ENCODE measurements around the gene GRN. TPM values are rescaled to one million over a fixed set of nuclear protein-coding genes. Genes with fewer than 3 reads are reported as not detected.

Gene GRN
- total RNA-seq, 2 experiments from 2014 or later: 53.5 to 58.8 TPM

- Mint-ChIP-seq H3K4me1 (no peaks in the 10 kb centered on the region), H3K9me3 (no peaks in the 10 kb centered on the region), H3K27me3 (peaks cover 6% of the 10 kb centered on the region), H3K27ac (no peak overlapping the region), H3K36me3 (no peaks in the 10 kb centered on the region), H3K4me3 (no peak overlapping the region)
- no peak for ATAC-seq (ENCODE audit: low read depth)
- POLR2A ChIA-PET: no interaction called here
- DNase-seq: no peak
These were observed 31.7 kb downstream of the GRN start for GRCh38 chr17:44376779-44377178.

GRCh38 chr17:44378171-44378705, 33.1 kb downstream of the GRN start:
- Mint-ChIP-seq H3K27me3 (peaks cover 6% of the 10 kb centered on the region), H3K27ac (no peak overlapping the region), H3K4me3 (no peak overlapping the region), H3K9me3 (no peaks in the 10 kb centered on the region), H3K4me1 (no peaks in the 10 kb centered on the region), H3K36me3 (no peaks in the 10 kb centered on the region)
- DNase-seq (no peak), ATAC-seq (ENCODE audit: low read depth) (no peak)
- POLR2A ChIA-PET: no interaction called here

DNA sequence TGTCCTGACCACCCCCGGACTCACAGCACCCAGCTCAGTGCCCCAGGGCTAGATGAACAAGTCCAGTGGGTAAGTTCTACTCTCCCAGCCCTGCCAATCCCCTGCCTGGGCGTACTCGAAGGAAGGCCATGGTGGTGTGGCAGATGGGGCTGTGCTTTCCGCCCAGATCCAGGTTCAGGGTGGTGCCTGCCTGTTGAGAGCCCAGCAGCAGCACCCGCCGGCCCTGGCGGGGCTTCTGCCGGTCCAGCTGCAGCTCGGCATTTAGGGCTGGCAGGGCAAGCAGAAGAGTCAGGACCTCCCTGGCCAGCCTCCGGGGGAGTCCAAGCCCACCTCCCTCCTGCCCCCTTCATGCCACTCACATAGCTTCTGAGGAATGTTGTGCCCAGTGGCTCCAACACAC, 34.8 kb downstream of the GRN start:
- Mint-ChIP-seq H3K27me3 (peaks cover 14% of the 10 kb centered on the region), H3K4me1 (peaks cover 3% of the 10 kb centered on the region), H3K36me3 (no peaks in the 10 kb centered on the region), H3K9me3 (no peaks in the 10 kb centered on the region), H3K4me3 (no peak overlapping the region), H3K27ac (no peak overlapping the region)
- POLR2A ChIA-PET: no interaction called here
- ATAC-seq (ENCODE audit: low read depth): no peak
- no peak for DNase-seq

DNA sequence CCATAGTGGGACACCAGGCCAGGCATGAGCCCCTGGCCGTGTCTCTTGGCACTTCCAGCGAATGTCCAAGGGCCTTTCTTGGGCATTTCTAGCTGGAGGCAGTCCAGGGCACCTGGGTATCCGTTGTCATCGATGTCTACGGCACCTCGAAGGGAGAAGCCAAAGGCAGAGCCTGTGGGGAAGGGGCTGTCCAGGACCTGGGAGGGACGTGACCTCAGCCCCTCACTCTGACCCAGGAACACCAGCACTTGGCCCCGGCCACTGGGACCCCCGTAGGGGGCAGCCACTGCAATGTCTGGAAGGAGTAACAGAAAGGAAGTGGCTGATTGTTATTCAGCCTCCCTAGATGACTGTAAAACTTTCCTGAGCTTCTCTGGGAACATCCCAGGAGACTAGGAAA, 35.7 kb downstream of the GRN start:
- Mint-ChIP-seq H3K4me3 (no peak overlapping the region), H3K27ac (no peak overlapping the region), H3K4me1 (peaks cover 4% of the 10 kb centered on the region), H3K36me3 (no peaks in the 10 kb centered on the region), H3K27me3 (peaks cover 15% of the 10 kb centered on the region), H3K9me3 (no peaks in the 10 kb centered on the region)
- POLR2A ChIA-PET: no interaction called here
- ATAC-seq (ENCODE audit: low read depth) (no peak), DNase-seq (no peak)

DNA sequence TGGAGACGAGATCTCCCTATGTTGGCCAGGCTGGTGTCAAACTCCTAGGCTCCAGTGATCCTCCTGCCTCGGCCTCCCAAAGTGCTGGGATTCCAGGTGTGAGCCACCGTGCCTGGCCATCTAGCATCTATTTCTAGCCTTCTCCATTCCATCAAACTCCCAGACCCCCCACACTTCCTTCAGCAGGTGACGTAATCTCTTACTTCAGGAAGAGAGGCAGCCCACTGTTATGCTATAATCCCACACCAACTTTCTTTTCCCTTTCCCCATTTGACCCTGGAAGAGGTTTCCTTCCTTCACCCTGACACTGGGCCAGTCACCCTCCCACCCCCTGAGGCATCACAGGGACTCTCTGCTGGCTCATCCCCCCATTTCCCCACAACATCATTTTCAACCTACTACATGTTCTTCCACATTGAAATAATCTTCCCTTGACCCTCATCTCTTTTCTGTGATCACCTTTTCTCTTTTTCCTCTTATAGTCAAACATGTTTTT, 36.8 kb downstream of the GRN start:
- POLR2A ChIA-PET: no interaction called here
- Mint-ChIP-seq H3K4me3 (no peak overlapping the region), H3K36me3 (no peaks in the 10 kb centered on the region), H3K4me1 (peaks cover 4% of the 10 kb centered on the region), H3K27me3 (peaks cover 18% of the 10 kb centered on the region), H3K9me3 (no peaks in the 10 kb centered on the region), H3K27ac (no peak overlapping the region)
- DNase-seq: no peak
- no peak for ATAC-seq (ENCODE audit: low read depth)

DNA sequence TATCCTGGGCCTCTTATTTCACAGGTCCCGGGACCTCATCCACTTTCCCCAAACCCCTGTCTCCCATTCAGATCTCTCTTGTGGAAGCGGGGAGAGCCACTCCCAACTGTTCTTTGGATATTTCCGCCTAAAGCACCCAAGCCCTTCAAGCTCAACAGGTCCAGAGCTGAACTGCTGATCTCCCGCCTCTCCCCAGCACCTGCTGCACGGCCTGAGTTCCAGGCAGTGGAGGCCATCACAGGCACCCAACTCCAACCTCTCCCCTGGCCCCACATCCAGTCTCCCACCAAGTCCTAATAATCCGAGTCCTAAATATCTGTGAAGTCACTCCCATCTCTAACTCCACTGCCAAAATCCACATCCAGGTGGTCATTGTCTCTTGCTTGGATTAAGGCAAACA, 37.8 kb downstream of the GRN start:
- H3K27me3 Mint-ChIP-seq: peaks cover 24% of the 10 kb centered on the region
- POLR2A ChIA-PET: no interaction called here
- H3K9me3 Mint-ChIP-seq: no peaks in the 10 kb centered on the region
- peaks cover 4% of the 10 kb centered on the region for H3K4me1 Mint-ChIP-seq
- no peak for DNase-seq
- no peak for ATAC-seq (ENCODE audit: low read depth)
- H3K4me3 Mint-ChIP-seq: no peak overlapping the region
- no peak overlapping the region for H3K27ac Mint-ChIP-seq
- peaks cover 2% of the 10 kb centered on the region for H3K36me3 Mint-ChIP-seq

DNA sequence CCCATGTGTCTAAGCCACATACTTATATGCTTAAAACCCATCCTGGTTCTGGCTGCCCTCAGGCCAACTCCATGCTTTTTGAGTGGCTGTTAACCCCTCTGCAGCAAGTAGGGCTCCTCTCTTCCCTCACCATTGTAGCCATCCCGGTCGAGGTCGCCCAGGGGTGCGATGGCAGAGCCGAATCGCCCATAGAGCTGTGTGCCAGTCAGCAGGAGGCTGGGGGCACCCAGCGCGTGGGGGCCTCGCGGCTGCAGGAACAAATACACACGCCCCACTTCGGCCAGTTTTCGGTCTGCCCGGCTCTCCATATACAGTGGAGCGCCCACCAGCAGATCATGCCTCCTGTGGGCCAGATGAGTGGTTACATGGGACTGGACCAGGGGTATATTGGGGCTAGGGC, 38.3 kb downstream of the GRN start:
- Mint-ChIP-seq H3K4me3 (no peak overlapping the region), H3K4me1 (peaks cover 4% of the 10 kb centered on the region), H3K9me3 (no peaks in the 10 kb centered on the region), H3K27ac (no peak overlapping the region), H3K36me3 (peaks cover 3% of the 10 kb centered on the region), H3K27me3 (peaks cover 26% of the 10 kb centered on the region)
- DNase-seq: no peak
- POLR2A ChIA-PET: no interaction called here
- ATAC-seq (ENCODE audit: low read depth): no peak

DNA sequence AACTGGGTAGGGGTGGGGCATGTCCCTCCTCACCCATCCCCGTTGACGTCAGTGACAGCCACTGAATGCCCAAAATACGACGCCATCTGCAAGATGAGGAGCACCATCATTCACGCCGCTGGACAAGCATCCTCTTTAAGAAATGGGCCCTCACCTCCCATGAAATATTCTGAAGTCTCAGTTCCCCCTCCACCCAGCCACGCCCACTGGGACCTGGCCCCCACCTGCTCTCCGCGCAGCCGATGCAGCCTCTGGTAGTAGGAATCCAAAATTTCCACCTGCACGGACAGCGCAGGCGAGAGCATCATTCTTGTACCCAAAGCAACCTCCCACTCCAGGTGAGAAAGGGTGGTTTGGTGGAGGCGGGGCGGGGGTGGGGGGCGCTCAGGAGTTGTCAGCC, 38.8 kb downstream of the GRN start:
- POLR2A ChIA-PET: no interaction called here
- H3K27ac Mint-ChIP-seq: no peak overlapping the region
- H3K9me3 Mint-ChIP-seq: no peaks in the 10 kb centered on the region
- H3K4me3 Mint-ChIP-seq: no peak overlapping the region
- H3K36me3 Mint-ChIP-seq: peaks cover 3% of the 10 kb centered on the region
- H3K4me1 Mint-ChIP-seq: peaks cover 4% of the 10 kb centered on the region
- DNase-seq (no peak), ATAC-seq (ENCODE audit: low read depth) (no peak)
- peaks cover 26% of the 10 kb centered on the region for H3K27me3 Mint-ChIP-seq

DNA sequence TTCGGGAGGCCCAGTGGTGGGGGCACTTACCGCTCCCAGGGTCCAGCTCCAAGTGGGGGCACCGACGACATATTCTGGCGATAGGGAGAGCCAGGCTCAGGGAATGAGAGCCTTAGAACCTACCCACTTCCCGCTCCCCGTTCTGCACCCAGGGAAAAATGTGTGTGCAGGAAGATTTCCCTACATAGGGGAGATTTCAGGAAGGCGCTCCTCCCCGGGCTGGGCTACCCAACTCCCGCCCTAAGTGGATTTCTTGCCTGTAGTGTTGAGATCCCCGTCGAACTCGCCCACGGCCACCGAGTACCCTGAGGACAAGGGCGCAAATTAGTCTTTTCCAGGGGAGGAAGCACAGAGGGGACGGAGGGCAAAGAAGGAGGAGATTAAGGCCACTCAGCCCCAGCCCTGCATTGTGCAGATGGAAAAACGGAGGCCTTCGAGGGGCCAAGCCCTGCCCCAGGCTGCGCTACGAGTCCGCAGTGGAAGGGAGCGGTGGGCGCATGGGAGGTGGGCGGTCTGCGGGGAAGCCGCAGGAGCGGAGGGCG, 39.2 kb downstream of the GRN start:
- POLR2A ChIA-PET: interaction anchor here (1.1 kb wide), 1 partner anchor 13 kb away, joined by 4 read pairs; no protein-coding TSS in a partner anchor
- Mint-ChIP-seq H3K9me3 (no peaks in the 10 kb centered on the region), H3K4me3 (peak overlapping the region; percentile 74), H3K4me1 (peaks cover 5% of the 10 kb centered on the region), H3K27ac (no peak overlapping the region), H3K36me3 (peaks cover 3% of the 10 kb centered on the region), H3K27me3 (peaks cover 26% of the 10 kb centered on the region)
- ATAC-seq (ENCODE audit: low read depth) (no peak), DNase-seq (no peak)

DNA sequence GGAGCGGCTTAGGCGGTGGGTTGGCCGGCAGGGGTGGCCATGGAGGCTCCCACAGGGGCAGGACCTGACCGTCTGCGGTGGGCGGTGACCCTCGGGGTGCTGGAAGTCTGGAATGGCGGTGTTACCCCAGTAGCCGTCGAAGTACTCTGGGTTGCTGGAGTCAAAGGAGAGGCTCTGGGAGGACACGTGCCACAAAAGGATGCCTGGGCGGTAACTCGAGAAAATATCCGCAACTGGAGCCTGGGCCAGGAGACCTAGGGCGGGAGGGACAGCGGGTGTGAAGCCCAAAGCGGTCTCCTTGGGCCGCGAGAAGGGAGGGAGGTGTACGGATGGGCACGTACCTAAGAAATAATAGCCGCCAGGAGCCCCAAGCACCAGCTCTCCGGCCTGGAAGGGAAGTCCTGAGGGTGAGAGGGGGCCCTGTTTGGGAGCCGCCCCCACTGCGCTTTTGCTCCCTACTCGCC, 39.8 kb downstream of the GRN start:
- Mint-ChIP-seq H3K36me3 (peaks cover 4% of the 10 kb centered on the region), H3K4me1 (peaks cover 10% of the 10 kb centered on the region), H3K27me3 (peaks cover 26% of the 10 kb centered on the region), H3K27ac (no peak overlapping the region), H3K4me3 (peak overlapping the region; percentile 74), H3K9me3 (no peaks in the 10 kb centered on the region)
- no peak for DNase-seq
- ATAC-seq (ENCODE audit: low read depth): no peak
- POLR2A ChIA-PET: interaction anchor here (1.1 kb wide), 1 partner anchor 14 kb away, joined by 4 read pairs; no protein-coding TSS in a partner anchor

DNA sequence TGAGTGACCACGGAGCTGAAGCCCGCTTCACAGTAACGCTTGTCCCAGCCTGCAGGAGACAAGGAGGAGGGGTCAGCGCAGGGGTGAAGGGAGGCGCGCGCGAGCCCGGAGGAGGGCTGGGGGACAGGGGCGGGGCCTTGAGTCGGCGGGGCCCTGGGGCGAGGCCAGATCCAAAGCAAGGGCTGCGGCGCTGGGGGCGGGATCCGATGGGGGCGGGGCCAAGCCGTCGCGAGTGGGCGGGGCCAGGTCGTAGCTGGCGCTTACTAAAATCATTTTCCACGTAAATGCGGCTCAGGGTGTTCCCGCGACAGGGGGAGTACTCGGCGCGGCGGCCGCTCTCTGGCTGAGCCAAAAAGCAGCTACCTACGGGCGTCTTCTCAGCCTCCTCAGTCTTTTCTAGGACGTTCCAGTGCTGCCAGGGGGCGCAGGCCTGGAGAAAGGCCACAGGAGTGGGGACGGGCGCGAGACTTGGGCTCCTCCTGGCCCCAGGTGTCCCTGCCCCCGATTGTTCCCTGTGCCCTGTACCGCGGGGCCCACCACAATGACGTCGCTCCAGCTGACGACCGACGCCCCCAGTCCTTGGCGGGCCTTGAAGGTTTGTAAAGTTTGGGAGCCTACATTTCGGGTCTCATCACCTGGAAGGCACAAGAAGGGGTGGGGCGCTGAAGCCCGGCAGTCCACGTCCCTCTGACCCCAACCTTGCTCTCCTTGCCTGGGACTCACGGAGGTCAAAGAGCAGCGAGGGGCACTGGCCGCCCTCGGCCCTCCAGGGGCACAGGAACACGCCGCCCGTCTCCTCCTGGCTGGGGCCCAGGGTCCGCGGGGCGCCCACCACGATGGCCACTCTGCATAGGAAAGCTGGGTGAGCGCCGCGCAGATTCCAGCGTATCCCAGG, 40.4 kb downstream of the GRN start:
- peaks cover 26% of the 10 kb centered on the region for H3K27me3 Mint-ChIP-seq
- DNase-seq (peak; percentile 88), ATAC-seq (ENCODE audit: low read depth) (peak; percentile 85)
- H3K4me1 Mint-ChIP-seq: peaks cover 15% of the 10 kb centered on the region
- peak overlapping the region; percentile 74 for H3K4me3 Mint-ChIP-seq
- H3K9me3 Mint-ChIP-seq: no peaks in the 10 kb centered on the region
- H3K27ac Mint-ChIP-seq: no peak overlapping the region
- H3K36me3 Mint-ChIP-seq: peaks cover 5% of the 10 kb centered on the region
- POLR2A ChIA-PET: interaction anchor here (1.1 kb wide), 1 partner anchor 14 kb away, joined by 4 read pairs; no protein-coding TSS in a partner anchor

- peaks cover 26% of the 10 kb centered on the region for H3K27me3 Mint-ChIP-seq
- peaks cover 15% of the 10 kb centered on the region for H3K4me1 Mint-ChIP-seq
- POLR2A ChIA-PET: no interaction called here
- H3K9me3 Mint-ChIP-seq: no peaks in the 10 kb centered on the region
- ATAC-seq (ENCODE audit: low read depth): no peak
- DNase-seq: no peak
- H3K27ac Mint-ChIP-seq: no peak overlapping the region
- H3K36me3 Mint-ChIP-seq: peaks cover 5% of the 10 kb centered on the region
- peak overlapping the region; percentile 74 for H3K4me3 Mint-ChIP-seq
These were observed 41.1 kb downstream of the GRN start for GRCh38 chr17:44386182-44386525.

GRCh38 chr17:44387804-44388203, 42.7 kb downstream of the GRN start:
- H3K4me3 Mint-ChIP-seq: no peak overlapping the region
- H3K9me3 Mint-ChIP-seq: no peaks in the 10 kb centered on the region
- ATAC-seq (ENCODE audit: low read depth): no peak
- POLR2A ChIA-PET: no interaction called here
- H3K27ac Mint-ChIP-seq: no peak overlapping the region
- H3K27me3 Mint-ChIP-seq: peaks cover 20% of the 10 kb centered on the region
- DNase-seq: peak; percentile 6
- H3K4me1 Mint-ChIP-seq: peaks cover 15% of the 10 kb centered on the region
- H3K36me3 Mint-ChIP-seq: peaks cover 5% of the 10 kb centered on the region

GRCh38 chr17:44389281-44389680, 44.2 kb downstream of the GRN start, which contains the start of gene ITGA2B:
Gene ITGA2B (minus strand): TSS chr17:44389649. CDS start chr17:44389473, 176 bp downstream.
- H3K4me1 Mint-ChIP-seq: peaks cover 15% of the 10 kb centered on the region
- peaks cover 18% of the 10 kb centered on the region for H3K27me3 Mint-ChIP-seq
- POLR2A ChIA-PET: interaction anchor here (0.6 kb wide), 1 partner anchor 12 kb away, joined by 4 read pairs; no protein-coding TSS in a partner anchor
- H3K27ac Mint-ChIP-seq: peak within 1 kb of the TSS; percentile 1
- ATAC-seq (ENCODE audit: low read depth) (no peak), DNase-seq (peak; percentile 25)
- H3K36me3 Mint-ChIP-seq: peaks cover 5% of the 10 kb centered on the region
- peak within 1 kb of the TSS; percentile 37 for H3K4me3 Mint-ChIP-seq
- no peaks in the 10 kb centered on the region for H3K9me3 Mint-ChIP-seq
